Skin epidermis (tissue), 12 donors: ENCODE results near the gene MED15.
"Not testable (repeated sequence)": the region's sequence is repeated elsewhere in the genome, so short reads cannot be mapped to it uniquely, and the experiment has no call there.

Source experiments
- H3K27ac ChIP-seq, 21 experiments: fragments of 200-600 bp; sonication (generic) in 11 of 21; one replicate each; pipeline ENCODE4 v1.5.0; 2020; ENCODE audit warnings: mild to moderate bottlenecking in 3 of 21, inconsistent platforms in 2 of 21, moderate library complexity in 2 of 21
- H3K4me3 ChIP-seq, 7 experiments: fragments of 200-600 bp; sonication (generic) in 2 of 7; one replicate each; pipeline ENCODE4 v1.5.0; 2020; ENCODE audit warnings: inconsistent platforms in 2 of 7, mild to moderate bottlenecking in 2 of 7, moderate library complexity in 1 of 7

The MED15 gene

DNA sequence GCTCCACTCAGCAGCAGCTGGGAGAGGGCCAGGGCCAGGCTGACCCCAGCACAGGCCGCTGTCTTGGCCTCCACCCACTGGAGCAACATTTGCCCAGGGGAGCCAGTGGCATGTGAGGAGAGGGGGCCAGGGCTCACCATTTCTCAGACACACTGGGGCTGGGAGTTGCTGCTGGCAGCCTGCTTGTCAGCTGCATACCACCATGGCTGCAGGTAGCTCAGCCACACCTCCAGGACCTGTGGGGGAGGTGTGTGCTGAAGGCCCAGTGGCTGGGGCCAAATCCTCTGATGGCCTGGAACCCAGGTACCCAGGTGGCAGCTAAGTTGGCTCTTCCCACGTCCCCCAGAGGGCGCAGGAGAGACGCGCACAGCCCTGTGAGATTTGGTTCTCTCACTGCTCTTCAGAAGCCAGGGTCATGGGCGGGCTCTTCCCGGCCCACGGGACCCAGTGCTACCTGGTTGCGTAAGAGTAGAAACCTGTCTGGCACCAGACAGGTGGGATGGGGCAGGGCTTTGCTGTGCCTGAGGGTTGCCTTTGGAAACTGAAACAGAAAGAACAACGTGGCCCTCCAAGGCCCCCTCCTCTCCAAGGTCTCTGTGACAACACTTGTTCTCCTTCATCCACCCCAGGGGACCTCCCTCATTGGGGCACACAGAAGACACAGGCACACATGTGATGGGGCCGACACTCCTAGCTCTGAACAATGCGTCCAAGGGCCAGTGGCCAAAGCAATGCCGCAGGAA lies 98.8 kb downstream of the MED15 start:
- Histone ChIP-seq H3K4me3 (no peak overlapping the region), H3K27ac (no peak overlapping the region)

DNA sequence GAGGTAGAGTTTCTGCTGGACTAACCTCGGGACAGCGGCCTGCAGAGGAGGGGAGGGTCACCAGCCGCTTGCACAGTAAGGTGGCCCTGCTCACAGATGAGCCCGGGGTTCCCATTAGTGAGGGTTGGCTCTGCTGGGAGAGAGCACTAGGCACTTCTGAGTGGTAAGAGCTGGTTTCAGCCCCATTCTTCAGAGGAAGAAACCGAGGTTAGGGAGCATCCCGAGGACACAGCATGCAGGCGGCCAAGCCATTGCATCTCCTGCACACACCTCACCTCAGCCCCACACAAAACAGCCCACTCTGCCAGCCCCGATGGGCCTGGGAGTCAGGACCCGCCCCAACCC lies 99.3 kb downstream of the MED15 start:
- H3K4me3 ChIP-seq: no peak overlapping the region
- H3K27ac ChIP-seq: no peak overlapping the region

DNA sequence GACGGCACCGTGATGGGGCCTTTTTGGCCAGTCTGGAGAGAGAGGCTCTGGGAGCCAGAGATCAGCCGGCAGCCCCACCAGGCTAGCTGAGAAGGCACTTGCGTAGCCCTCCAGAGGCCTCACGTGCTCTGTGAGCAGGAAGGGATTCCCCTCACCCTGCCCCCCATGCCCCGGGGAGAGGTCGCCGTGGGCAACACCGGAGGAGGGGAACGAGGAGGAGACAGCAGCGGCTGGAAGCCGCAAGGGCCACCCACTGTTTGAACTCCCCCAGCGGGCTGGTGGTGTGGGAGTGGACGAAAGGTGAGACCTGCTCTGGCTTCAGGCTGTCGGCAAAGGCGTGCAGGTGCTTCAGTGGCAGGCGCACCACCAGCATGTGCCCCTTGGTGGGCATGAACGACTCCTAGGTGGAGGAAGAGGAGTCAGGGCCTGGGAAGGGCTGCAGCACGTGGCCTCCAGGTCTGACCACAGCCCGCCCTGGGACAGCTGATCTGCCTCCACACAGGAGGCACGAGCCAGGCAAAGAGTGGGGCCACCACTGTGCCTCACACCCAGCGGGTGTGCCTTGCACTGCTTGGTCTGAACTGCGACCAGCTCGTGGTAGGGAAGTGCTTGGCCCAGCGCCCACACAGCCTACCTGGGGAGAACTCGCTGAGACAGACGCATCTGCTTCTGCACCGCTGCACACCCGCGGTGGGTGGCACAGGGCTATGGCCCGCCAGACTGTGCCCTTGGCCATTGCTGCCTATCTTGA lies 99.9 kb downstream of the MED15 start:
- H3K27ac ChIP-seq: no peak overlapping the region
- H3K4me3 ChIP-seq: no peak overlapping the region

DNA sequence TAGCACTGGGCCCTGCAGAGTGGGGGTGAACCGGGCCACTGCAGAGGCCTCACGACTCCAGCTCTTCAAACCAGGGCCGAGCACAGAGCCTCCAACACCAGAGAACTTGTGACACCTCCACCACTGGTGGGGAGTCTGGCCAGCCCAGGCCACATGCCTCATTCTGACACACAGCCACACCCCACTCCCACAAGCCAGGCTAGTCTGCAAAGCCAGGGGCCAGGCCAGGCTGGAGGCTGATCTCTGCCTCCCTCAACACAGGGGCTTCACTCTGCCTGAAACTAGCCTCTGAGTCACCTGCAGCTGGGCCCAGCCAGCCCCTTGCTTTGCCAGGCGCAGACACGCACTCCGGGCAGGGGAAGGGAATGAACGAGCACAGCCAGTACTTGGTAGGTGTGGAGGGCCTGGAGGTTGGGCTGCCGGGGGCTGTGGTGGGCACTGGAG lies 102.9 kb downstream of the MED15 start:
- H3K27ac ChIP-seq: no peak overlapping the region
- no peak overlapping the region for H3K4me3 ChIP-seq

DNA sequence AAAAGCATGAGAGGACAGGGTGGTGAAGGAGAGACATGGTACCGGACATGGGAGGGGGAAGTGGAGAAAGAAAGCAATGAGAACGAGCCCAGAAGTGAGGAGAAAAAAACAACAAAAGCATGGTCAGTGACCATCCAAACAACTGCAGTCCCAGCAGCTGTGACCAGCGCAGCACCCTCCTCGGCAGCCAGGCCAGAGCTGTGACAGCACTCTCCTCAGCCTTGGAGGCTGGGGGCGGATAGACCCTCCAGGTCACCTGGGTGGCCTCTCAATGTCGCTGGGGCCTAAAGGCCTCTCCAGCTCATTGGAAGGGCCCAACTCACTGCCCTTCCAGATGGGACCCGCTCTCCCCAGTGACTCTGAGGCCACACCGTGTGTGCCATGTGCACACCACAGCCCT lies 103.3 kb downstream of the MED15 start:
- Histone ChIP-seq H3K4me3 (no peak overlapping the region), H3K27ac (no peak overlapping the region)

DNA sequence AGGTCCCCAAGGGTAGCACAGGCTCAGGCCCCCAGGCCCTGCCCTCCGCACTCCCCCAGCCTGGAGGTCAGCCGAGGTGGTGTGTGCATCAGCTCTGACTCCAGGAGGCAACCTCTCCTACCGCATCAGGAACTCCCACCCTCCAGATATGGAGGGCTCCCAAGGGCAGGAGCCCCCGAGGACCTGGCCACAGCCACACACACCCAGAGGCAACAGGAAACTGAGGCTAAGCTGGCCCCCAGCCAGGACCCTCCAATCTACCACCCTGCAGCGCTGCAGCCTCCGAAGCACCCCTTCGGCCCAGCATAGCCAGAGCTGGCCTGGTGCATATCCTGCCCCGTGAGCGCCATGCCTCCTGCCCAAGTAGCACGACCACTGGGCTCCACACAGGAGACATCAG lies 104.0 kb downstream of the MED15 start:
- Histone ChIP-seq H3K27ac (no peak overlapping the region), H3K4me3 (no peak overlapping the region)

DNA sequence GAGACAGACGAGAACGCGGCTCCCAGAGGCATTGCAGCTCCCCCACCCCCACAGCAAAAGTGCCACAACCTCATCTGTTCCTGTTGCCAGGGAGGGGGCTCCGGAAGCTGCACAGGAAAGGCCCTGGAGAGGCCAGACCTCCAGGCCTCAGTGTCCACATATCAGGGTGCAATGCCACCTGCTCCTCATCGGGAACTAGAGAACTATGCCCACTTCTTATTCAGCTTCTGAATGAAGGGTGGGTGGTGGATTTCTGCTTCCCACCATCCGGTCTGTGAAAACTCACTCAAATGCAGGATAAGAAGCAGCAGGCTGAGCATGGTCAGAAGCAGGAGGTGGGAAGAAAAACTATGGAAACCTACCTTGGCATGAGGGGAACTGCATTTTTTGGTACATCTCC lies 105.9 kb downstream of the MED15 start:
- no peak overlapping the region for H3K27ac ChIP-seq
- no peak overlapping the region for H3K4me3 ChIP-seq

DNA sequence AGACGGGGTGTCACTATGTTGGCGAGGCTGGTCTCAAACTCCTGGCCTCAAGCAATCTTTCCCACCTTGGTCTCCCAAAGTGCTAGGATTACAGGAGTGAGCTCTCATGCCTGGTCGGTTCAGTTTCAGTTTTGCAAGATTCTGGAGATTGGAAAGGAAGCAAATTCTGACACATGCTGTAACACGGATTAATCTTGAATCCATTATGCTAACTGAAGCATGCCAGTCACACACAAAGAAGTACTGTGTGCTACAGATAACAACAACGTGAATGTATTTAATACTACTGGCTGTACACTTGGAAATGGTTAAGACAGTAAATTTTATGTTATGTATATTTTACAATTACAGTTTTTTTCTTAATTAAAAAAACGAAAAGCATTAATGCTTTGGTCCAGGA lies 107.6 kb downstream of the MED15 start:
- Histone ChIP-seq H3K27ac (no peak overlapping the region), H3K4me3 (no peak overlapping the region)

DNA sequence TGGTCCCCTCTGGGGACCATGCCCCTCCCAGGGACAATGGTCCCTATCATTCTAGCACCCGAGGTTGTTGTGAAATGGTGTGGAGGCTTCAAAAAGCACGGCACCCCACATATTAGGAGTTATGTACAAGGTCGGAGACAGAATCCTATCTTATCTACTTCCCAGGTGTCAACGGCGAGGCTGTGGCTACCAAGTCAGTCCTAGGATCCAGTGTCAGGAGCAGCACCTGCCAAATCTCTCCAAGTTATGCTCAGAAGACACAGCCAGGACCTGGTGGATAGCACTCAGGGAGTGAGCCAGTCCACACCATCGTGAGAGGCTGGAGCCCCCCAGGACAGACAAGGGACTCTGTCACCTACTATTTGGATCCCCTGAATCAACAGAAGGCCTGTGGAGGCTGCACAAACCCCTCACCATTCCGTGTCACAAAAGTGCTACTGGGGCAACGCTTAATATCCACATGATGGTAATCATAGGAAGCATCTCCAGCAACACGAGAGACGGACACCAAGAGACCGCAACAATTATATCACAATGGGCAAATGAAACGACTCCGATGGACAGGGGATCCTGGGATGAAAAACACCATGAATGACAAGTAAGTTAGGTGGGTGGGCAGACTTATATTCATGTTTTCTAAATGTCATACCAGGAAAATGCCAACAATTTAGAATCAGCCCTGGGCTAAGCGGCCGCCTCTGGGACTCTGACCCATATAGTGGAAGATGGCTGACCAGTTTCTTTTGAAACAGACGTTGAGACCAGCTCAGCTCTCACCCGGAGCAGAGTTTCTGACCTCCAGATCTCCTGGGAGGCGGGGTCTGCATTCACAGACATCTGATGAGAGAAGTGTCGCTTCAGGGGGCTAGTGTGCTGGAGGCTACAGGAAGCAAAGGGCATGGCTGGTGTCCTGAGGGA lies 108.4 kb downstream of the MED15 start:
- H3K4me3 ChIP-seq: no peak overlapping the region
- H3K27ac ChIP-seq: no peak overlapping the region

DNA sequence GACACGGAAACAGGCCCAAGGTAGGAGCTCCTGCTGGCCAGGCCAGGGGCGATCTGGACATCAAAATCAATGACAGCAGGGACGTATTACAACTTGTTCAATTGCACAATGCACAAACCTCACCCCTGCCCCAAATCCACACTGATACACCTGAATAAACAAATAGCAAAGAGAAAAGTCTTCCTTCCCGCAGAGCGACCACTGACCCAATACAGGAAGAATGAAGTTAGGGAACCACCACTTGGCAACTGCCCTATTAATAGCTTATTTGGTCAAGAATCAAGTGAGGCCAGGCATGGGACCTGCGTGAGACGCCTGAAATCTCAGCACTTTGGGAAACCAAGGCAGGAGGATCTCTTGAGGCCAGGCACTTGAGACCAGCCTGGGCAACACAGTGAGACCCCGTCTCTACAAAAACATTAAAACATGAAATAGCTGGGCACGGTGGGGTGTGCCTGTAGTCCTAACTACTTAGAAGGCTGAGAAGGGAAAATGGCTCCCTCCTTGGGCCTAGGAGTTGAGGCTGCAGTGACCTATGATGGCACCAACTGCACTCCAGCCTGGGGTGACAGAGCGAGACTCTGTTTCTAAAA lies 109.1 kb downstream of the MED15 start:
- H3K27ac ChIP-seq: no peak overlapping the region
- H3K4me3 ChIP-seq: no peak overlapping the region

DNA sequence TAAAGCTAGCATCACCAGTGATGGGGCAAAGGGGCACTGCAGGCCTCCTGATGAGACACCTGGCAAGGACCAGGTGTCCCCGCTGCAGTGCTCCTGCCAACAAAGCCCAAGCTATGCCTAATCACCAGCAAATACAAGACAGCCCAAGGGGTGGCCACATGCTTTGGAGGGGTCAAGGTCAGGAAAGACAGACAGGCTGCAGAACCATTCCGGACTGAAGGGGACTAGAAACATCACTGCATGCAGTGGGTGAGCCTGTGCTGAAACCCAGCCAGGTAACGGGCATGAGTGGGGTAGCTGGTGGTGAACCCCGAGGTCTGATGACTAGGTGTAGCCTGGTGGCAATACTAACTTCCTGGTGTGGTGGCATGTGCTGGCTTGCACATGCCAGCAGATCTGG lies 111.1 kb downstream of the MED15 start:
- no peak overlapping the region for H3K27ac ChIP-seq
- H3K4me3 ChIP-seq: no peak overlapping the region

DNA sequence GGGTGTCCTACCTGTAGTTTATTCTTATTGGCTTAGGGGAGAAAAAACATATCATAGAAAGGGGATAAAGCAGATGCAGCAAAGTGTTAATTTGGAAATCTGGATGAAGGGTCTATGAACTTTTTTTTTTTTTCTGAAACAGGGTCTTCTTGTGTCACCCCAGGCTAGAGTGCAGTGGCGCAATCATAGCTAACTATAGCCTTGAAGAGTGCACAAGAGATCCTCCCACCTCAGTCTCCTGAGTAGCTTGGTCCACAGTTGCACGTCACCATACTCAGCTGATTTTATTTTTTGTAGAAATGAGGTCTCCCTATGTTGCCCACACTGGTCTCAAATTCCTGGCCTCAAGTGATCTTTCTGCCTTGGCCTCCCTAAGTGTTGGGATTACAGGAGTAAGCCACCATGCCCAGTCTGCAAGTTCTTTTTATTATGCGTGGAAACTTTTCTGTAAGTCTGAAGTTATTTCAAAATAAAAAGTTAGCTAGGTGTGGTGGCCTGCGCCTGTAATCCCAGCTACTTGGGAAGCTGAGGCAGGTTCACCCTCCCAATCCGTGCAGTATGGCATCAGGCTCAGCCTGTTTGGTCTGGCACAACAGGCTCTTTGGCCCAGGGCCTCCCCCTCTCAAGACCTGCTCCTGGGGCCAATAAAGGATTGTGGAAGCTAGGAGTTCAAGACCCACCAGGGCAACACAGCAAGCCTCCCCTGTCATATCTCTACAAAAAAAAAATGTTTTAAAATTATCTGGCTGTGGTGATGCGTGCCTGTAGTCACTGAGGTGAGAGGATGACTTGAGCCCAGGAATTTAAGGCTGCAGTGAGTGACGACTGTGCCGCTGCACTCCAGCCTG lies 111.9 kb downstream of the MED15 start:
- Histone ChIP-seq H3K4me3 (no peak overlapping the region), H3K27ac (no peak overlapping the region)

DNA sequence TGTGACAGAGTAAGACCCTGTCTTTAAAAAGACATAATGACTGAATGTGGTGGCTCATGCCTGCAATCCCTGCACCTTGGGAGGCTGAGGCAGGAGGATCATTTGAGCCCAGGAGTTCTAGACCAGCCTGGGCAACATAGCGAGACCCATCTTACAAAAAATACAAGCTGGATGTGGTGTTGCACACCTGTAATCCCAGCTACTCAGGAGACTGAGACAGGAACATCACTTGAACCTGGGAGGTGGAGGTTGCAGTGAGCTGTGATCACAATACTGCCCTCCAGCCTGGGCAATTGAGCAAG lies 112.4 kb downstream of the MED15 start:
- not testable (repeated sequence) for H3K27ac ChIP-seq

DNA sequence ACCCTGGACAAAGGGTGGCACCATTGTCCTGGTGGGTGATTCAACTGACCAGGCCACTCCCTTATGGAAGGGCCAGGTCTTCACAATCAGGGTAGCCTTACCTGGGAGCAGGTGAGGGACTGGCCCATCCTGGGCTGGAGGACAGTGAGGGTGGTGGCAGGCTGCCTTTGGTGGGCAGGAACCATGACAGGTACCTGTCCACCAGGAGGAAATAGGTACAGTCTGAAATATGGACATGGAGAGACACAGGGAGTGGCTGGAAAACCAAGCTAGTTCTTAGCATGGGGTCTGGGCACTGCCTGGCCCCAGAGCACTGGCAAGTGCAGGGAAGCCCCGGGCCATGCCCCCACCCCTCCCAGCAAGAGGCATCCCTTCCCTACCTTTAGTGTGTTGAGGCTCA lies 113.8 kb downstream of the MED15 start:
- H3K27ac ChIP-seq: no peak overlapping the region
- no peak overlapping the region for H3K4me3 ChIP-seq

More for the DNA sequence above, 112.4 kb downstream of the MED15 start:
- H3K4me3 ChIP-seq: not testable (repeated sequence)

DNA sequence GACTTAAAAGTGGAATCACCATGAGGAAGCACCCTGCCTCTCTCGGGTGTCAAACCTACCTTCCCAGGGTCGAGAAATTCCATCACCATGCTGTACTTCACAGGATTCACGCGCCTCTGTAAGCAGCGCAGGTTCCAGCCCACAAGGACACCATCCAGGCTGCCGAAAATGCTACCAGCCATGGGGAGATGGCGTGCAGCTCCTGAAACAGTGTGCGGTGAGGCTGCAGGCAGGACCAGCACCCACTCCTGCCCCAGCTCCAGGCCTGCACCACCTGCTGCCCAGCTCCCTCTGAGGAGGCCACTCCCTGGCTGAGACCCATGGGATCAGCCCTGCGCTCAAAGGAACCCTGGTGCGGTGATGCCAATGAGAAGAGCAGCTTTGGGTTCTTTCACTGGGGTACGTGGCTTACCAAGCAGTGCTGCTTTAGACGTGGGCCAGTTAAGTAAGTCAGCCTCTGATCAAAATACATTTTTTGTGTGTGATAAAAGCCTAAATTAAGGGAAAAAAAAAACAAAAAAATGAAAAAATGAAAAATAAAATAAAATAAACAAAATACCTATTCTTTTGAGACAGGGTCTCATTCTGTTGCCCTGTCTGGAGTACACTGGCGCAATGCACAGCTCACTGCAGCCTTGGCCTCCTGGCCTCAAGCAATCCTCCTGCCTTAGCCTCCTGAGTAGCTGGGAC lies 115.4 kb downstream of the MED15 start:
- H3K4me3 ChIP-seq: no peak overlapping the region
- no peak overlapping the region for H3K27ac ChIP-seq

DNA sequence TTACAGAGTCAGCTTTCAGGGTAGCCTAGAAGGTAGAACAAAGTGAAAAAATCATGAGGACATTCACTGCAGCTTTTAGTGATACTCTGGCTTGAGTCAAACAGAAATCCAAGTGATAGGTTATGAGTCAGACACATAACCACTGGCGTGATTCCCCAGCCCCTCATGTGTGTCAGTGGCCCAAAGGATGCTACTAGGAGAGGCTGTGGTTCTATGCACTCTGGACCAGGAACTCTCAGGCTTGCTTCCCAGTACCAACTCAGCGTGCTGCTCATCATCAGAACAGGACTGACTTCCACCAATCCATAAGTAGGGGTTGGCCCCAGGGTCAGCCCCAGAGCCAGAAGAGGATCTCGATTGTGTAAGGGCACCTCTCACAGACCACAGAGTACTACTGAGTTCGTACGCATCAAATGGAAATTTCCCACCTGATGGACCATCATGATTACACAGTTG lies 116.8 kb downstream of the MED15 start:
- H3K4me3 ChIP-seq: no peak overlapping the region
- no peak overlapping the region for H3K27ac ChIP-seq

DNA sequence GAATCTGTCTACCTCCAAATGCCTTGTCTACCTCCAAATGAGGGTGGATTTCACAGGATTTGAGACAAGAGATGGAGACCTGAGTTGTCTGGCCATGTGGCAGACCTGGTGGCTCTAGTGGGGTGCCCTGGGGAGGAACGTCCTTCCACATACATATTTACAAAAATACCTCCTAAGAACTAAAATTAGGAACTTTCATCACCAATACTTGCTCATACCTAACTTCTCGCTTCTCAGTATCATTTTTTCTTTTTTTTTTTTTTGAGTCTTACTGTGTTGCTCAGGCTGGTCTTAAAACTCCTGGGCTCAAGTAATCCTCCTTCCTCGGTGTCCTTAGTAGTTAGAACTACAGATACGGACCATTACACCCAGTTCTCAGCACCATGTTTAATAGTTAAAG lies 117.9 kb downstream of the MED15 start:
- Histone ChIP-seq H3K27ac (no peak overlapping the region), H3K4me3 (no peak overlapping the region)

DNA sequence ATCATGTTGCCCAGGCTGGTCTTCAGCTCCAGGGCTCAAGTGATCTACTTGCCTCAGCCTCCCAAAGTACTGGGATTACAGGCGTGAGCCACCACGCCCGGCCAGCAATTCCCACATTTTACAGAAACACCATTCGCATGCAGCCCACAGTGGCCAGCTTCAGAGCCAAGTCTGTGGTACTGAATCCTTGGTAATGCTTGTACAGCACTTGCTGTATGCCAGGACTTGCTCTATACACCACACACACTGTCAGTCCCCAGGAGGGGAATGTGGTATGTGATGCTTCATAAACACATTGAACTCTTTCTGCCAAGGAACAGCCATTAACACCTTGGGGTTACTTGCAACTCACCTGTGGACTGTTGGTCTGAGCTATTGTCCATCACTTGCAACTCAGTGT lies 119.4 kb downstream of the MED15 start:
- no peak overlapping the region for H3K27ac ChIP-seq
- H3K4me3 ChIP-seq: no peak overlapping the region

DNA sequence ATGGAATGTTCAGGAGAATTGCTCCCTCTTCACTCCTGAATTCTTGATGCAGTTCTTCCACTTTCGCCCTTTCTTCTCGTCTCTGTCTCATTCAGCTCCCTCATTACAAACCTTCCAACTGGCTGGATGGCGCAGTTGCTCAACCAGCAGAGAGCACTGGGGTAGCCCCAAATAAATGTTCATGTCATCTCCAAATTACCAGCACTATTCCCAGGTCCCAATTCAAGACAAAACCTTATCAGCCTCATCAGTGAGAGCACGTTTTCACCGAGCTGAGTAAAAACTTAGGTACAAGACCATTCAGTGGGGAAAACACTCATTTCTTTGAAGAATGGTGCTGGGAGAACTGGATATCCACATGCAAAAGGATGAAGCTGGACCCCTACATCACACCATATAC lies 120.0 kb downstream of the MED15 start:
- H3K4me3 ChIP-seq: no peak overlapping the region
- H3K27ac ChIP-seq: no peak overlapping the region
